Ishikawa (cell line): Measurements from ENCODE around the gene ETNK1.

ENCODE experiments used
- CREB1 ChIP-seq: IDR thresholded peaks from 2 replicates; pipeline ENCODE4 v1.6.1; 2012; ENCODE audit warnings: low read depth
- EGR1 ChIP-seq: IDR thresholded peaks from 2 replicates; pipeline ENCODE4 v1.6.1; 2012
- EP300 ChIP-seq: IDR thresholded peaks from 2 replicates; pipeline ENCODE4 v1.6.1; 2012; ENCODE audit warnings: borderline replicate concordance
- FOXM1 ChIP-seq: IDR thresholded peaks from 2 replicates; pipeline ENCODE4 v1.6.1; 2012; ENCODE audit warnings: low read depth, borderline replicate concordance
- RAD21 ChIP-seq: IDR thresholded peaks from 2 replicates; pipeline ENCODE4 v1.6.1; 2012; ENCODE audit warnings: low read depth
- TCF12 ChIP-seq: IDR thresholded peaks from 2 replicates; pipeline ENCODE4 v1.6.1; 2012; ENCODE audit warnings: low read depth

GRCh38 chr12:22683131-22683530, 58.2 kb downstream of the ETNK1 start:
- TF ChIP-seq RAD21 (no peak), EGR1 (no peak), EP300 (no peak), FOXM1 (no peak), TCF12 (no peak), CREB1 (no peak)
